Retina (tissue), 1 donor: Measurements from ENCODE around the gene NATD1.

Source experiments
- DNase-seq: peaks from one replicate; pipeline ENCODE4 v3.0.0-alpha.2; 2016

The NATD1 gene

GRCh38 chr17:21275047-21275578, 21.9 kb upstream of the NATD1 start:
- DNase-seq: no peak

- DNase-seq: no peak
These were observed 19.9 kb upstream of the NATD1 start for GRCh38 chr17:21272881-21273792.

DNA sequence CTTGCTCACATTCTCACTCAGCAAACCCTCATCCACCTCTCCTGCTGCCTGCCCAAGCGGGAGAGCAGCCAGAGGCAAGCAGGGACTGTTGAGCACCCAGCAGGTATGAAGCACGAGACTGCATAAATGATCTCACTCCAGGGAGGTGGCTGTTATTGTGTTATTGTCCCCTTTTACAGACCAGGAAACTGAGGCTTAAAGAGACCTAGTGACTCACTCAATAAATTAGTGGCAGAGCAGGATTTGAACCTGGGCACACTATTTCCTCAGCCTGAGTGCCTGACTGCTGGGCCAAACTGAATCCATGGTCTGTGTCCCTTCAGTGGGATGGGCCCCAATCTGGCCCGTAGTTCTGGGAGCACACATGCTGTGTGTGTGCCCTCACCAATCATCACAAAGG, 19.0 kb upstream of the NATD1 start:
- DNase-seq: no peak

DNA sequence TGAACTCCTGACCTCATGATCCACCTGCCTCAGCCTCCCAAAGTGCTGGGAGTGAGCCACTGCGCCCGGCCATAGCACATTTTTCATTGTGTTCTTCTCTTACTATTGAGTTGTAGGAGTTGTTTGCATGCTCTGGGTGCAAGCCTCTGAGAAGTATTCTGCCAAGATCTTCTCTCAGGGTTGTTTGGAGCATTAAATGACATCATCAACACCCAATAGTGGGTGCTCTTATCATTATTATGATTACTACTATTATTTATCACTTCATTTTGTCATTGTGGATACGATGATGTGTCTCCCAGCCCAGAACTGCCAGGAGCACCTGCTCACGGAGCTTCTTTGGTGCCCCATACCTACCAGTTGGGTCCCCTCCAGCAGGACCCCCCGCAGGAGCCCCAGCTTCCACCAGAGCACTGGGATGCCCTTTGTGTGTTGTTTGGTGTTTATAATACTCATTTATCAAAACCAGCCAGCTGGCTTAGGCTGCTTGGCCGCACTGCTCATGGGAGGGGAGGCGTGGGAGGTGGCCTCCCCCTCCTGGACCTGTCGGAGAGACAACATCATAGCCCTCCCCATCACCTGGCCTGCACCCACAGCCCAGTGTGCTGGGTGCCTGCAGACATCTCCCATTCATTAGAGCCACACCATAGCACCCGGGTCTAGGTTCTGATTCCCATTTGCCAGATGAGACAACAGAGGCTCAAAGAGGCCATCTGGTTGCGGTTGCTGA, 18.4 kb upstream of the NATD1 start:
- no peak for DNase-seq

DNA sequence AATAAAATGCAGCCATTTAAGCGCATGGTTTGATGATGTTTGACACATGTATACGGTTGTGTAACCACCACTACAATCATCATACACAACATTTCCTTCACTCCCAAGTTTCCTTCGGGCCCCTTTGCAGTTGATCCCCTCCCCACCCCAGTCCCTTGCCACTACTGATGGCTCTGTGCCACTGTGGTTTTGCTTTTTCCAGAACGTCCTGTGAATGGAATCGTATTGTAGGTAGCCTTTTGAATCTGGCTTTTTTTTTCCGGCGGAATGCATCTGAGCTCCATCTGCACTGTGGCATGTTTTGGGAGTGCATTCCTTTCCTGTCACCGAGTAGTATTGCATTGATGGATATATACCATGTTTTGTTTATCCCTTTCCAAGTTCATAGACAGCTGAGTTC, 16.2 kb upstream of the NATD1 start:
- no peak for DNase-seq

- no peak for DNase-seq
These were observed 15.5 kb upstream of the NATD1 start for GRCh38 chr17:21268596-21269188.

- DNase-seq: no peak
These were observed 10.2 kb upstream of the NATD1 start for GRCh38 chr17:21263376-21263775.

DNA sequence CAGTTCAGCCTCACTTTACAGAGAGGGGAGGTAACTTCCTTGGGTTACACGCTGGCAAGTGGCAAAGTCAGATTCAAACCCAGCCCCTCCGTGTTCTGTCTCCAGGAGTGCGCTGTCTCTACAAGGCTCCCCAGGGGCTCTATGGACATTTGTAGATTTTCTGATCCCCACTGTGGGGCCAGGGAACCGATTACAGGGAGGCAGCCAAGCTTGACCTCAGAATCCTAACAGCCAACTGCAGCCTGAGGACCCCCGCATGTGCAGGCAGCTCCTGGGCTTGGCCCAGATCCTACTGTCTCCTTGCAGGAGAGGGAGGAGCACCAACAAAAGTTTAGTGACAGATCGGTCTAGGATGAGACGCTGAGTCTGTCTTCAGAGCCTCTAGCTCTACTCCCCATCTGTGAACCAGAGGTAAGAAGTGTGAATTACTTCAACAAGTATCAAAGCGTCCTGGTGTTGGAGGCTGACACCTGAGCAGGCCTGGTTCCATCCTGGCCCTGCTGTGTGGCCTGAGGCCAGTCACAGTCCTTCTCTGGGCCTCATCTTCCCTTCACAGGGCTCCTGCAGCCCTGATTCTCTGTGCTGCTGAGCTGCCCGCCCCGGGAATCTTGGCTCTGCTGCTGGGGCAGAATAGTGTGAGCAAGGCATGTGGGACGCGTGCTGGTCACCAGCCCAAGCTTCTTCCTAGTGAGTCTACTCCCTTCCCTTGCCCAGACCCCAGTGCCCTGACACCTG, 9.2 kb upstream of the NATD1 start:
- no peak for DNase-seq

GRCh38 chr17:21258593-21258992, 5.4 kb upstream of the NATD1 start:
- no peak for DNase-seq

- DNase-seq: no peak
These were observed 634 bp upstream of the NATD1 start for GRCh38 chr17:21253646-21254441.

GRCh38 chr17:21252289-21252795, 868 bp downstream of the NATD1 start:
- no peak for DNase-seq

DNA sequence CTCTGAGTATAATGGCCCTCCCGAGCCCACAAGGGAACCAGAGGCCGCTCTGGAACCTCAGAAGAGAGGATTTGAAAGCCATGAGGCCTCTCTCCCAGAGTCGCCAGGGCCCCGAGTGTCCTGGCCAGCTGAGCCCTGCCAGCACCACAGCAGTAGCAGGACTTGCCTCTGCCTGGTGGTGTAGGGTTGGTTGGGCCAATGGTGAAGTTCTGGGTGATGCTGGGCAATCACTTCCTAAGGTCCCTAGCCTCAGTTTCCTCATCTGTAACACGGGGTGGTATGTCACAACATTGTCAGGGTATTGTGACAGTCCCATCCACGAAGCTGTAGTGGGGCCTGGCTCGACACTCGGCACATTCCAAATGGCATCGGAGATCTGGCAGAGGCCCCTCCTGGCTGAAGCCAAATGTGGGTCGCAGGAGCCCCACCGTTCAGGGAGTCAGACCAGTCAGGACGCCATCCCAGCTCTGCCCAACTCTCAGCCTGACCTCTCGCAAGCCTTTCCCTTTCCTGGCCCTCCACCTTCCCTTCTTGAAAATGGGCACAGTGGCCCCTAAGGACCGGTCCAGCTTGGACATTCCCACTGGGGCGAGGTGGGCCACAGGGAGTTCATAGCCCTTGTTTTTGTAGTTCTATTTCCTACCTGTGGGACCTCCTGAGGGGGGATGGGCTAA, 1.7 kb downstream of the NATD1 start:
- no peak for DNase-seq

- no peak for DNase-seq
These were observed 2.4 kb downstream of the NATD1 start for GRCh38 chr17:21250854-21251253.

GRCh38 chr17:21249920-21250703, 3.1 kb downstream of the NATD1 start:
- DNase-seq: no peak

DNA sequence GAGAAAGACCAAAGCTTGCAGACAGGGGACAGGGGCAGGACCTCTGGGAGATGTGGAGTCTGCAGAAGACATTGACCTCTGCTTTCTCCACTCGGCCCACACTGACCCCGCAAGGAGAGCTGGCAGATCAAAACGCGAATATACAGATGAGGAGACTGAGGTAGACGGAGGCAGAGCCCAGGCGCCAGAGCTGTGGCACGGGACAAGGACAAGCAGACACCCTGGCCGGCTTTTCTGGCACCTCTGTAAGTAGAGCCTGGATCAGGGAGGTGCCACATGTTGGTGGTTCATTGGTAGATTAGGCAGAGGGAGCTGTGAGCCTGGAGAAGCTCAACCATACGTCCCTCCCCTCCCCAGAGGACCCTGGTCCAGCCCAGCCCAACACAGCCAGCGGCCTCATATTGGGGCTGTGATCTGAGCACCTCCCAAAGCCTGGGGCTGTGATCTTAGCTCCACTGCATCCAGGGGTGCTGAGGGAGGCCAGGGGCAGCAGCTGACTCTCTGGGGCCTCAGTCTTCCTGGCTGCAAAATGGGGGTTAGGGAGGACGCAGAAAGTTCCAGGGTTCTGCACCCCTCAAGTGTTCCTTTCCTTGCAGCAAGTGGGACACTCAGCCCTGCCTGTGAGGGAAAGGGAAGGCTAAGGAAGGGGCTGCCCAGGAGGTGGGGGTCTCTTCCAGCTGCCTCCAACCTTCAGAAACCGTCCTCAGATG, 4.0 kb downstream of the NATD1 start:
- no peak for DNase-seq

- no peak for DNase-seq
These were observed 4.7 kb downstream of the NATD1 start for GRCh38 chr17:21248500-21248899.

GRCh38 chr17:21247552-21248258, 5.5 kb downstream of the NATD1 start:
- no peak for DNase-seq

- no peak for DNase-seq
These were observed 6.5 kb downstream of the NATD1 start for GRCh38 chr17:21246698-21247097.

GRCh38 chr17:21245639-21246084, 7.5 kb downstream of the NATD1 start:
- DNase-seq: no peak
